ENCODE data around the gene CFAP46. TPM values are rescaled to one million over a fixed set of nuclear protein-coding genes. Genes with fewer than 3 reads are reported as not detected.
A peak's percentile ranks its signal among the peaks of the same experiment; 100 is the strongest.

Gene CFAP46
- total and polyA plus RNA-seq, 2 of the 8 experiments (the other 6 are each of a cell fraction or from before 2014, with no cell fraction given): 2.6 to 4.8 TPM

DNA sequence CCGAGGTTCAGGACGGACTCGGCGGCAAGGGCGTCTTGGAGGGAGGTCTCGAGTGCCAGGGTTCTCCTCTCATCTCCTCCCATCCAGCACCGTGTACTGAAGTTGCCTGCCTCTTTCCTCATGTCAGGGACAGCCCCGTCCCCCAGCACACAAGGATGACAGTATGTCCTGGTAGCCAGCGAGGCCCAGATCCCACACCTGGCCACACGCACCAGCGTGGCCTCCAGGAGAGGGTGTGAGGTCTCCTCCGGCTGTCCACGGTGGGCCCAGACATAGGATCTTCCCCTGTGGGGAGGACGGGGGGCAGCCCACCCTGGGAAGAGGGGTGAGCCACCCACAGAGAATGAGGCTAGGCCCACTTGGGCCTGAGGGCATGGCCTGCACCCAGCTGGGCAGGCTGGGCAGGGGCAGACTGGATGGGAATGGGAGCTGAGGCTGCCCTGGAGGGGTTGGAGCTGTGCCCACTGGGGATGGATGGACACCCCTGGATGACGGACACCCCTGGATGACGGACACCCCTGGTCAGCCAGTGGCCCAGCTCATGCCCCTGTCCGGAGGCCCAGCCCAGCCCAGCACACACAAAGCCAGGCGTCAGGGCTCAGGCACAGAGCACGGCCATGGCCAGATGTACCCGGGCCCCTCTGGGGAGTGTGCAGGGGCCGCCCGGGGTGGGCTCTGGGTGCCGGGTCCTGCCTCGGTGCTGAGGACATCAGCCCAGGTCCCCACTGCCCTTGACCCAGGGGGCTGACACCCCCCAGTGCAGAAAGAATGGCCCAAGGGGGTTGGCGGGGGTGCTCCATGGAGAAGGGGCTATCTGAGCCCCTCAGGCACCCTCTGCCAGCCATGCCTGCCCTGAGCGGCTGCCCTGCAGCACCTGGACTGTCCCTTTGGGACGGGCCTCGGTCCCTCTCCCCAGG, 30.9 kb upstream of the CFAP46 start:
- no peak overlapping the region for H2AFZ ChIP-seq (ENCODE audit: low read length)
- H3K27me3 ChIP-seq (replicated peaks in 1 of 4; ENCODE audit: control insufficient read depth in 3 of 4, extremely low read depth in 1 of 4, insufficient read depth in 3 of 4, low read length in 3 of 4): peaks cover 0 to 5% (median 0%) of the 10 kb centered on the region in 4 experiments; a peak in 2 of 7 replicates
- no peaks in the 10 kb centered on the region for H3K9me3 ChIP-seq (ENCODE audit: insufficient read depth in 2 of 2, low read depth in 1 of 2, low read length in 1 of 2)
- CTCF ChIA-PET (ENCODE audit: partially characterized antibody): no interaction called here
- peaks cover 0 to 21% (median 12%) of the 10 kb centered on the region in 4 experiments; a peak in 6 of 7 replicates for H3K4me1 ChIP-seq (replicated peaks in 1 of 4; ENCODE audit: control insufficient read depth in 3 of 4, insufficient read depth in 4 of 4, low read length in 3 of 4)
- no peak overlapping the region for H2AK5ac ChIP-seq (ENCODE audit: low read depth, low read length)
- H4K8ac ChIP-seq (ENCODE audit: extremely low read depth, insufficient read depth, low read length): no peak overlapping the region; the same call in 1 of the 2 replicates
- H3K27ac ChIP-seq (ENCODE audit: low read depth, low read length): no peak overlapping the region
- H4K5ac ChIP-seq (ENCODE audit: insufficient read length, low read depth, low read length): no peak overlapping the region
- no peak for DNase-seq (ENCODE audit: low read depth in 1 of 2, low spot score in 2 of 2)
- no peak overlapping the region for H3K4ac ChIP-seq (replicated peaks; ENCODE audit: insufficient read length, low read depth, low read length)
- POLR2A ChIA-PET (ENCODE audit: partially characterized antibody): no interaction called here
- H2BK12ac ChIP-seq (ENCODE audit: low read depth, low read length): peak overlapping the region; percentile 75; the same call in 1 of the 2 replicates
- H2BK20ac ChIP-seq (ENCODE audit: low read length): peak overlapping the region; percentile 61; the same call in 1 of the 2 replicates
- no peaks in the 10 kb centered on the region for H3K36me3 ChIP-seq (ENCODE audit: control insufficient read depth in 2 of 4, insufficient read depth in 4 of 4, low read length in 3 of 4)
- H4K20me1 ChIP-seq (replicated peaks in 1 of 2; ENCODE audit: control insufficient read depth in 1 of 2, insufficient read depth in 2 of 2, low read length in 2 of 2): no peaks in the 10 kb centered on the region
- peak overlapping the region; percentile 61; the same call in 1 of the 2 replicates for H2BK15ac ChIP-seq (ENCODE audit: low read length)
- H2BK120ac ChIP-seq (replicated peaks; ENCODE audit: low read depth, low read length): no peak overlapping the region
- H3K14ac ChIP-seq (ENCODE audit: insufficient read length): no peak overlapping the region
- H3K4me2 ChIP-seq (ENCODE audit: insufficient read depth in 1 of 2, low read depth in 2 of 2, low read length in 2 of 2): no peak overlapping the region
- no peak for FAIRE-seq
- 92% methylated on average over 27 of the region's 28 CpGs; no CpG with 5 or more reads in 1 of the 2 experiments for WGBS, 2 experiments (ENCODE audit: extremely low coverage in 1 of 2, insufficient coverage in 1 of 2, insufficient read length in 1 of 2, insufficient replicate concordance in 2 of 2, low coverage in 1 of 2, low lambda C conversion rate in 2 of 2, missing lambda C conversion rate in 1 of 2)
- H3K79me2 ChIP-seq (ENCODE audit: control insufficient read depth in 1 of 2, insufficient read depth in 2 of 2, low read length in 2 of 2): no peaks in the 10 kb centered on the region
- no peak overlapping the region for H3K9ac ChIP-seq (replicated peaks in 1 of 4; ENCODE audit: extremely low read depth in 1 of 4, low read depth in 3 of 4, low read length in 3 of 4)
- no peak overlapping the region for H3K56ac ChIP-seq (replicated peaks; ENCODE audit: insufficient read length, low read depth, low read length)
- H3K18ac ChIP-seq (ENCODE audit: extremely low read depth, low read length): peak overlapping the region; percentile 60; the same call in 1 of the 2 replicates
- no peaks in the 10 kb centered on the region for H3K79me1 ChIP-seq (ENCODE audit: low read depth, low read length)
- H2BK5ac ChIP-seq (ENCODE audit: low read depth, low read length): 0 out of 2 replicates have a peak overlapping the region, but pooled peaks have one; percentile 24
- no peaks in the 10 kb centered on the region for H3K23me2 ChIP-seq (ENCODE audit: low read depth, low read length)
- H3K23ac ChIP-seq (ENCODE audit: insufficient read length): no peak overlapping the region
- H3K4me3 ChIP-seq (ENCODE audit: extremely low read depth in 1 of 4, insufficient read depth in 2 of 4, low read depth in 3 of 4, low read length in 4 of 4): no peak overlapping the region
- H4K91ac ChIP-seq (replicated peaks; ENCODE audit: insufficient read length, low read length): peak overlapping the region; percentile 65
- TF ChIP-seq RAD21 (IDR thresholded peaks at IDR 0.05 in 1 of 2, conservative IDR thresholded peaks at IDR 0.05 in 1 of 2; ENCODE audit: low read depth in 2 of 2, low read length in 2 of 2) (no peak), SIRT6 (IDR thresholded peaks at IDR 0.05; ENCODE audit: low read length) (no peak), SRF (IDR thresholded peaks at IDR 0.05; ENCODE audit: low read depth, low read length) (no peak), SIX5 (IDR thresholded peaks at IDR 0.05; ENCODE audit: low read depth, low read length) (no peak), SUZ12 (IDR thresholded peaks at IDR 0.05; ENCODE audit: low read length) (no peak), CREB1 (IDR thresholded peaks at IDR 0.05) (no peak), KDM4A (IDR thresholded peaks at IDR 0.05; ENCODE audit: low read depth, low read length, severe bottlenecking) (no peak), GABPA (IDR thresholded peaks at IDR 0.05; ENCODE audit: borderline replicate concordance, insufficient read depth, low read length) (no peak), JUN (IDR thresholded peaks at IDR 0.05; ENCODE audit: low read depth, low read length) (no peak)
- TF ChIP-seq, protein P1, sequence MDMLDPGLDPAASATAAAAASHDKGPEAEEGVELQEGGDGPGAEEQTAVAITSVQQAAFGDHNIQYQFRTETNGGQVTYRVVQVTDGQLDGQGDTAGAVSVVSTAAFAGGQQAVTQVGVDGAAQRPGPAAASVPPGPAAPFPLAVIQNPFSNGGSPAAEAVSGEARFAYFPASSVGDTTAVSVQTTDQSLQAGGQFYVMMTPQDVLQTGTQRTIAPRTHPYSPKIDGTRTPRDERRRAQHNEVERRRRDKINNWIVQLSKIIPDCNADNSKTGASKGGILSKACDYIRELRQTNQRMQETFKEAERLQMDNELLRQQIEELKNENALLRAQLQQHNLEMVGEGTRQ (IDR thresholded peaks at IDR 0.05; ENCODE audit: low read length): no peak
